ENCODE data around the gene NBAS.
"Not testable (repeated sequence)": the region's sequence is repeated elsewhere in the genome, so short reads cannot be mapped to it uniquely, and the experiment has no call there.

The NBAS gene

DNA sequence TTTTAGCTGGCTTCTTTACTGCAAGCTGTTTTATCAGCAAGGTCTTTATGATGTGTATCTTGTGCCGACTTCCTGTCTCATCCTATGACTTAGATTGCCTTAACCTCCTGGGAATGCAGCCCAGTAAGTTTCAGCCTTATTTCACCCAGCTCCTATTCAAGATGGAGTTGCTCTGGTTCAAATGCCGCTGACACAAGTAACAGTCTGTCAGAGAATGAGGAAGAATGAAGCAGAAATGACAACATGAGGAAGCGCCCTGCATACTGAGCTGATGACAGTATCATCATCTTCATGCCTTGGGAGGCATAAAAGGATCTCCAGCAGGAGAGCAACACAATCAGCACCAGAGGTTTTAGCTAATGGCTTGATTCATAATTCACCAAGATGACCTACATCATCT lies 309.4 kb downstream of the NBAS start:
- DNase-seq, result no peak

DNA sequence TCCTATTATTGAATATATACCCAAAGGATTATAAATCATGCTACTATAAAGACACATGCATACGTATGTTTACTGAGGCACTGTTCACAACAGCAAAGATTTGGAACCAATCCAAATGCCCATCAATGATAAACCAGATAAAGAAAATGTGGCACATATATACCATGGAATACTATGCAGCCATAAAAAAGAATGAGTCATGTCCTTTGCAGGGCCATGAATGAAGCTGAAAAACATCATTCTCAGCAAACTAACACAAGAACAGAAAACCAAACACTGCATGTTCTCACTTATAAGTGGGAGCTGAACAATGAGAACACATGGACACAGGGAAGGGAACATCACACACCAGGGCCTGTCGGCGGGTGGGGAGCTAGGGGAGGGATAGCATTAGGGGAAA lies 310.2 kb downstream of the NBAS start:
- DNase-seq, result not testable (repeated sequence)

DNA sequence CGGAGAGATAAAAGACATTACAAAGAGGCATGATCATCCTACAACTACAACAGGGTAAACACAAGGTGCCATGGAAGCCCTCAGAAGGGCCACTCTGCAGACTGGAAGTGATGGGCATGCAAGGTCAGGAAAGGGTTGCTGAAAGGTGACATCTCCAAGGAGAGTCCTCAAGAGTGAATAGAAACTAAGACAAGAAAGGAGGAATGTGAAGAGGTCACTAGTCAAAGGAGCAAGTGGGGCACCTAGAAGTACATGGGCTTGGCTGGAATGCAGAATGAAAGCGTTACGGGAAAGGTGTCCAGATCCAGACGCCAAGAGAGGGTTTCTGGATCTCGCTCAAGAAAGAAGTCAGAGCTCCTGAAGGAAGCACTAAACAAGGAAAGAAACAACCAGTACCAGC lies 314.3 kb downstream of the NBAS start:
- DNase-seq, result no peak

DNA sequence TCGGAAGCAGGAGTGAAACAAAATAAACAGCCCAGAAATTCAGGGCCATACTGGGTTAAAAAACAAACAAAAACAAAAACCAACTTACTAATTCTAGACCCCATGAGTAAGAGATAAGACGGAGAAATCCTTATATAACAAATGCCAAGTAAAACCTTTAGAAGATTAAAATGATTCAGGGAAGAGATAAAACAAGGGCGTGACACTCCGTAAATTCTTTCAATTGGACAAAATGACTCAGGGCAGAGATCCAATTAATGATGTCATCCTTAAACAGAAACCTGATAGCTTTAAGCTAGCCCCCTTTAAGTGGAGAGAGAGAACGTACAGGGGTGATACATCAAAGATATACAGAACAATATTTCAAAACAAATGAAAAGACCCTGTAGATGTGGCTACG lies 317.4 kb downstream of the NBAS start:
- DNase-seq, result no peak

DNA sequence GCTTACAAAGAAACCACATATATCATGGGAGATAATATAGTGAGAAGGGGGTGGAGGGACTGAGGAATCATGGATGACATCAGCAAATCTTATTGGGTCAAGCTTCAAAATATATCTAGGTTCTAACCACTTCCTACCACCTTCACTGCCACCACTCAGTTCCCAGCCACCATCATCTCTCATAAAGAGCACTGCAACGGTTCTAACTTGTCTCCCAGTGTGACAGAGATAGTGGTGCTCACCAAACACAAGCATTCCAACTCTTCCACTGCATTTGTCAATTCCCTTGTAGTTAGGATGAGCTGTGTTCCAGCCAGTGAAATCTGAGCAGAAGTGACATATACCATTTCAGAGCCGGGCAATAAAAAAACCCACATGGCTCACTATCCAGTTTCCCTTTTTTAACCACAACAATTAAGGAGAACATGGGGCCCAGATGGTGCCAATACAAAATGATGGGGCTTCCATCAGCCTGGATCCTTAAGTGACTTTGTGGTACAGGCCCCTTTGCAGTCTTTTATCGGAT lies 318.1 kb downstream of the NBAS start:
- DNase-seq, result peak in 1 of 5 experiments; percentile 38

DNA sequence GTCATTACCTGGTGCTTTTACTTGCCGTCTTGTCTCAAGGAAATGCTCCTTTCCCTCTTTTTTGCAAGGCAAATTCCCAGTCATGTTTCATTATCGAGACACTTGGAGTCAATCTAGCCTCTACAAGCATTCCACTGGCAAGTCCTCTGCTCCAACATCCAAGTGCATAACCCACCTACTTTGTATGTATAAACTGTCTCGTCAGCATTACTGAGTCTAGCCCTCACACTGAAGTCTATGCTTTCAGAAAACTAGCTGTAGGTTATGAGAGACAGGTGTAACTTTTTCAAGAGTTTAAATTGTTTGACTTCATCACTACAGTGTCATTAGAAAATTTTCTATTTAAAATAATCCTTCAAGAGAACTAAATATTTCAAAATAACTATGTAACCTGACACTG lies 319.2 kb downstream of the NBAS start:
- no peak for DNase-seq

DNA sequence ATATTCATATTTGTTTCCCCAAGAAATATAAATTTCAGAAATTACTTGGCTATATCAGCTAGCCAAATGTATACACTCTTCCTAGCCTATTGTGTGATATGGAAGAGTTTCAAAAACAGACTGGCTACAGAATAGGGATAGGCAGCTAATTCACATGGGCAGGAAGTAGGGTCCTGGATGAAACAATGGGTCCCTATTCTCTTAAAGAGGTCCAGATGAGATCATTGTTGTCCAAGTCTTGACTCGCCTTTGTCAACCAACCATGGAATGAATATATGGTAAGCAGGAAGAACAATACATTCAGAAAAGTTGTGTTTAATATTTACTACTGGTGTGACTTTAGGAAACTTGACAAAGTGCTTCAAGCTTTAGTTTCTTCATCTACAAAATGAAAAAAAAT lies 319.9 kb downstream of the NBAS start:
- DNase-seq, result no peak

DNA sequence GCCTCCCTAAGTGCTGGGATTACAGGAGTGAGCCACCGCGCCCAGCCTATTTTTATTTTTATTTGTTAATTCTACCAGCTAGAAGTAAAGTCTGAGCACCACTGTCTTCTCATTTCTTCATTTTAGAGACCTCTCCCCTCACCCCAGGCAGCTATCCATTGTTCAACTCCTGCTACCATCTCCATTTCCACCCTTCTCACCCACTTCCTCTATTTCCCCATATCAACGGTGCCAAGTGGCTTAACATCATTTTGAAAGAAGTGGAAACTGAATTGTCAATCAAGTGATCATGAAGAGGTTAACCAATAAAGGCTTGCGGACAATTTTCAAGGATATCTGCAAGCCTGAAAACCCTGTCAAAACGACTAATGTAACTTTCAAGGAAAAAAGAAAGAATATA lies 323.1 kb downstream of the NBAS start:
- no peak for DNase-seq

DNA sequence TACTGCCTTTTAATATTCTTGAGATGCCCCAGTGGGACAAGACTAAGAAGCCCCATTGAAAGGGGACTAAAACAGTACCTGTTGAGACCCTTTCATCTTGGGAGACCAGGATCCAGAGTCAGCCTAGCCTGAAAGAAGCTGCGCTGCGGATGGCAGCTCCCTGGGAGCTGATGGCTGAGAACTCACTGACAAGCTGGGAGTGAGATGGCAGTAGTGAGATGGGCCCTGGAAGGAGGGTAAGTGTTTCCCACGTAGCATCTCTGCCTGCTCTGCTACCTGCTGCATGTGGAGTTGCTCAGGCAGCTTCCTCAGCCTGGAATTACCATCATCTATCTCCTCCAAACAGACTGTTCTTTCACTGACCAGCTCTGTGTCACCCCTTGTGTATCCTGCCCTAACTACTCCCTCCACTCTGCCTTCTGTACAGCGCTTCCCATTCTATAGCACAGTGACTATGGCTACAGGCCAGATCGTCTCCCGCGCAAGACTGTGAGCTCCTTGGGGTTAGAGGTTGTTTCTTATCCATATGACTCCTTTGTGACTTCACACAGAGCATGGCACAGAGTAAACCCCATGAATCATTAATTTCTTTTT lies 330.4 kb downstream of the NBAS start:
- DNase-seq, result no peak

DNA sequence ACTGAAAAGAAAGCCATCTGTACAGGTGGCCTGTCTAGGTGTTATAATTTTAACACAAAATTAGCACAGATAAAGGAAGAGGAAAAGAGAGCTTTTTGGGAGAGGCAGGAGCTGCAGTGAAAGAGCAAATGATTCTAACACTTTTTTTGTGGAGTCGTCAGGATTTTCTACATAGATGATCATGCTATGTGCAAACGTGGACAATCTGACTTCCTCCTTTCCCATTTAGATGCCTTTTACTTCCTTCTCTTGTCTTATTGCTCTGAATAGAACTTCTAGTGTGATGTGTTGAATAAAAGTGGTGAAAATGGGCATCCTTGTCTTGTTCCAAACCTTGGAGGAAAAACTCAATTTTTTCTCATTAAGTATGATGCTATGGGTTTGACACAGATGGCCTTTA lies 334.5 kb downstream of the NBAS start:
- DNase-seq, result no peak

DNA sequence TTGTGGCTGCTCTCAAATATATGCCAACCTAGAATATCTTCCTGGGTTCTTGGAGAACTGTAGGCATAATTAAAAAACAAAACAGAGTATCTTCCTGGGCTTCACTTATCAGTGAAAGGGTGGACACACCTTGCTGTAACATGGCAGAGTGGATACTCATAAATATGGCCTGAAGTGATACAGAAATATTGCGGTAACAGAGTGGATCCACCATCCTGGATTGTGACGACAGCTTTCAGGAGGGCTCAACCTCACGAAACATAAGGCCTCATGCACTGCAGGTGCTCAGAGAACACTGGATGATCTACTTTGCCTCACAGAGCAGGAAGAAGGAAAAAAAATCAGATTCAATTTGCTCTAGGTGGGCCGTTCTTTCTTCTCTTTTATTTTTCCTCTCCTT lies 336.0 kb downstream of the NBAS start:
- DNase-seq, result no peak

DNA sequence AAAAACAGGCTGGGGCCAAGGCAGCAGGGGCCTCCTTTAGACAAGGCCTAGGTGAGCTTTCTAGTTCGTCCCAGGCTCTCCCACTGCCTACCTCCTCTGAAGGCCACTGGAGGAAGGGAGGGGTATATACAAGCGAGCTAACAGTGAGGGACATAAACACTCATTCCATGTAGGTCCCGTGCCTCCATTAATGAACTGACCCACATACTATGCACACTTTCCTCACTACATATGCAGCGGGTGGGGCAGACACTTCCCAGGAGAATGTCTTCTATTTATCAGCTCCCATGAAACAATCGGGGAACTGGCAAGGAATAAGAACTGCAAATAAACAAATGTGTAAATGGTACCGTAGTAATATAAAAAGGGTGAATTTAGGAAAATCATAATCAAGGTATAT lies 336.5 kb downstream of the NBAS start:
- DNase-seq, result no peak

DNA sequence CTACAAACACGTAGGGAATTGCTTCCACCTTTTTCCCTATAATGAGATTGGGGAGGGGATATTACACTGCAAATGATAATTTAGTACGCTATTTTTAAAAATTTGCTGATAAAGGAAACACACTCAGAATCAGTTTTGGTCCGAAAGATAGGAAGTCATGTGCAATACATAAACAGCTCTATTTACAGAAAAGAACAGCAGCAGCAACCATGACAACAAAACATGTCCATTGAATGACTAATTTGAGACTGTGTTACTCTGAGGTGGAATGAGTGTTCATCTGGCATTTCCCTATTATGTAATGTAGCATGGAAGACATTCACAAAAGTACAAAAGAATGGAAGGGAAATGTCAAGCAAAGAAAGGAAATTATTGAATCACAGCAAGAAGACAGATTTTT lies 337.2 kb downstream of the NBAS start:
- peak in 1 of 5 experiments; percentile 16 for DNase-seq

DNA sequence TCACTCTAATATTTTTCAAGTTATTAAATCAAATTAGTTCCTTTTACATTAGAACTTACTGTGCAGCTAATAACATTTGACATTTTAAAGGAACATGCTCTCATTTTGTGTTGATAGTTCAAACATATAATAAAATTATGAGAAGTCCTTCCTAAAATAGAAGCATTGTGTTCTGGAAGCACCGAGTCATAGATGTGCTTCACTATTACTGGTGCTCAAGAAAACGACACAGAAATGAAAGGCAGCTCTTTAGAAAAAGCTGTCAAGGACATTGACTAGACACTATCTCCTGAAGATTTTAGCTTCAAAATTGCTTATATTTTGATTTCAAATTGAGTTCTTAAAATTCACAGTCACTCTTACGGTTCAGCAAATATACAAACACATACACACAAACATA lies 338.3 kb downstream of the NBAS start:
- DNase-seq, result no peak

DNA sequence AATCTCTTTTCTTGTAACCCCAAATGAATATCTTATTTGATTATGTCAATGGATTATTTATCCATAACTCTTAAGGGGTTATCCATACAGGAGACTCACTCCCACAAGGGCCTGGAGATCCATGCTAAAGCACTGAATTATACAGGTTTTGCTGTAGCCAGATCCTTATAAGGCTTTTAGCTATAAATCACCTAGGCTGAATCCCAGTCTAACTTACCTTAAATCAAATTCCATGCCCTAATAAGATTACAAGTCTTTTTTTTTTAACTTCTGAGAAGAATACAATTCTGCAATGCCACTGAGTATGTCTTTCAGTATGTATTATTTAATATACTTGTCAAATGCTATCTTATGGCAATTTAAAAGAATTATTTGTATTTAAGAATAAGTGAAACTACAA lies 340.5 kb downstream of the NBAS start:
- DNase-seq, result no peak

DNA sequence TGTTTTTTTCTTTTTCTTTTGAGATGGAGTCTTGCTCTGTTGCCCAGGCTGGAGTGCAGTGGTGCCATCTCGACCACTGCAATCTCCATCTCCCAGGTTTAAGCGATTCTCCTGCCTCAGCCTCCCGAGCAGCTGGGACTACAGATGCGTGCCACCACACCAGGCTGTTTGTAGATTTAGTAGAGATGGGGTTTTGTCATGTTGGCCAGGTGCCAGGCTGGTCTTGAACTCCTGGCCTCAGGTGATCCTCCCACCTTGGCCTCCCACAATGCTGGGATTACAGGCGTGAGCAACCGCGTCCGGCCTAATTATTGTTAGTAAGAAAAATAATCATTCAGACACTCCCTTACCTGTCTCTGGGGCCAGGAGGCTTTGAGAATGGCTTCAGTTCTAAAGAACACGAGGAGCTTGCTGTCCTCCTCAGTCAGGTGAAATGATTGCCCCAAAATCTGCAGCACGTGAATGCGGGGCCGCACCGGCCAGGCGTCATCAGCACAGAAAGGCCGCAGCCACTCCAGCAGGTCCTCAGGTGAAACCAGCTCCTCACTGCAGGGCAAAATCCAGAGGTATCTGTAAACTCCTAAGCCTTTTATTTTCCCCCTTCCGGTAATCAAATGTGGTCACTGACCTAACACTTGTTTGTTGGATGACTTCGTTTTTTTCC lies 342.6 kb downstream of the NBAS start:
- no peak for DNase-seq

DNA sequence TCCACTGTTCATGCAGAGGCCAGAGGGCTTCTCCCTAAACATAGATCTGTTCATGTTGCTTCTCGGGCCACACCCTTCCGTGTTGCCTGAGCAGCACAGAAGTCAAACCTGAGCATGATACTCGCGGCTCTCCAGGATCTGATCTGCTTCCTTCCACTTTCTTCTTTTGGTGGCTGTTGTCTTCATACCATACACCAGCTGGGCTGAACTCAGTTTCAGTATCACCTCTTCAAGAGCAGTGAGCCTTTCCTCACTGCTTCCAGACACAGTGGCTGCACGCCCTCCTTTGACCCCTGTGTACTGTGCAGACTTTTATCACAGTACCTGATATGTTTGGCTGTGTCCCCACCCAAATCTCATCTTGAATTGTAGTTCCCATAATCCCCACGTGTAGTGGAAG lies 348.9 kb downstream of the NBAS start:
- no peak for DNase-seq

DNA sequence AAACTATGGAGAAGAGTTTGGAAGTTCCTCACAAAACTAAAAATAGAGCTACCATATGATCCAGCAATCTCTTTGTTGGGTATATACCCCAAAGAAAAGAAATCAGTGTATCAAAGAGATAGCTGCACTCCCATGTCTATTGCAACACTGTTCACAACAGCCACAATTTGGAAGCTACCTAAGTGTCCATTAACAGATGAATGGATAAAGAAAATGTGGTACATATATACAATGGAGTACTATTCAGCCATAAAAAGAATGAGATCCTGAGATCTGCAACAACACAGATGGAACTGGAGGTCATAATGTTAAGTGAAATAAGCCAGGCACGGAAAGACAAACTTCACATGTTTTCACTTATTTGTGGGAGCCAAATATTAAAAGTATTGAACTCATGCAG lies 350.6 kb downstream of the NBAS start:
- DNase-seq, result not testable (repeated sequence)

DNA sequence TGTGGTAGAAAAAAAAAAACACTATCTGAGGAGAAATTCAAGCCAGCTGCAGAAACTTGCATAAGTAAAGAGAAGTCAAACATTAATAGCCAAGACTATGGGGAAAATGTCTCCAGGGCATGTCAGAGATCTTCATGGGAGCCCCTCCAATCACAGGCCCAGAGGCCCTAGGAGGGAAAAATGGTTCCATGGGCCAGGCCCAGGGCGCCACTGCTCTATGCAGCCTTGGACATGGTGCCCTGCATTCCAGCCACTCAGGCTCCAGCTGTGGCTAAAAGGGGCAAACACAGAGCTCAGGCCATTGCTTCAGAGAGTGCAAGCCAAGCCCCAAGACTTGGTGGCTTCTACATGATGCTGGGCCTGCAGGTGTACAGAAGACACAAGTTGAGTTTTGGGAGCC lies 354.7 kb downstream of the NBAS start:
- no peak for DNase-seq

DNA sequence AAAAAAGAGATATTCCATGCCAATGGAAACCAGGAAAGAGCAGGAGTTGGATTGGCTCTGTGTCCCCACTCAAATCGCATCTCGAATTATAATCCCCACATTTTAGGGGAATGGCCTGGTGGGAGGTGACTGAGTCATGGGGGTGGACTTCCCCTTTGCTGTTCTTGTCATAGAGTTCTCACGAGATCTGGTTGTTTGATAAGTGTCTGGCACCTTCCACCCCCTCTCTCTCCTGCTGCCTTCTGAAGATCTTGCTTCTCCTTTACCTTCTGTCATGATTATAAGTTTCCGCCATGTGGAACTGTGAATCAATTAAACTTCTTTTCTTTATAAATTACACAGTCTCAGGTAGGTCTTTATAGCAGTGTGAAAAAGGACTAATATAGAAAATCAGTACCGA lies 355.6 kb downstream of the NBAS start:
- peak in 1 of 5 experiments; percentile 31 for DNase-seq

DNA sequence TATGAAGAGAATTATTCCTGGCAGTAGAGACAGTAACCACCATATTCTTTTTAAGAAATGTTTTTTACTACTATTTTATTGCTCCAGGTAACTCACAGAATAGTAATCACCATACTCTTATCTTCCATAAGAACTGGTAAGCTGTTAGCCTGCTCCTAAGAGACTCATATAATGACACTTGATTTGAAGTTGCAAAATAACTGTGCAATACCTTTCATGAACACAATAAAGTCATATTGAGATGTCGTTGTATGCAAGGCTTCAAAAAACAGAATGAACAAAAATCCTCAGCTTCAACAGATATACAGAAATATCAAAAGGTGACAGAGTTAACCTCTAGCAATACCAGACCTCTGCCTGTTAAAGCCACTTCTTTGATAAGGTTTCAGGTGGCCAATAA lies 360.1 kb downstream of the NBAS start:
- DNase-seq, result no peak

DNA sequence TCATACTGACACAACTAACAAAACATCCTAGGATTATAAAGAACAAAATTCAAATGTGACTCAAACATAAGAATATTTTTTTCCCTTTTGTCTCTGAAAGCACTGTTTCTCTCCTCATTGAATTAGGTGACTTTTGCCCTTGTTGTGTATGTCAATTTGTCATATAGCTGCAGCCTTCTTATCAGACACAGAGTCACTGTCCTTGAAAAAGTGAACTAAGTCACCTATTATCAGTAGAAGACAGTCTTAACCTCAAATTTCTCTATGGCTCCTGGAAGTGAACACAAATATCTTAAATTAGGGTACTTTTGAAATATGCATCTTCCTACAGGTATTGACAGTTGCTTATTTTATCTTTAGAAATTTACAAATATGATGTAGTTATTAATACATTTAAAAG lies 360.6 kb downstream of the NBAS start:
- DNase-seq, result no peak

DNA sequence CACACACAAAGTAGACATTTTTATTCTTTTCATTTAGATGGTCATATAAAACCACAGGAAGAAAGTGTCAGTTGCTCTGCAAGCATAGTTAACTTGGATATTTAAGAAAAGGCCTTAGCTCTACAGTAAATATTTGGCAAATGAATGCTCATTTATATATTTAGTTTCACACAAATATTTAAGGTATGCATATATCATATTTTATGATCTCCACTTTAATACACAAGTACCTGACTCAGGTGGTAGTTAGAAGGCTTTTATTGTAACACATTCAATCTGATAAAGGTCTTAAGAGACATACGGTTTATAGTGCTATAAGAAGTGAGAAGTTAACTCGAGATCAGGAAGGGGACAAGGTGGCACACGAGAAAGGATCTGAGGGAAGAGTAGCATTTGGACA lies 363.1 kb downstream of the NBAS start:
- DNase-seq, result no peak

DNA sequence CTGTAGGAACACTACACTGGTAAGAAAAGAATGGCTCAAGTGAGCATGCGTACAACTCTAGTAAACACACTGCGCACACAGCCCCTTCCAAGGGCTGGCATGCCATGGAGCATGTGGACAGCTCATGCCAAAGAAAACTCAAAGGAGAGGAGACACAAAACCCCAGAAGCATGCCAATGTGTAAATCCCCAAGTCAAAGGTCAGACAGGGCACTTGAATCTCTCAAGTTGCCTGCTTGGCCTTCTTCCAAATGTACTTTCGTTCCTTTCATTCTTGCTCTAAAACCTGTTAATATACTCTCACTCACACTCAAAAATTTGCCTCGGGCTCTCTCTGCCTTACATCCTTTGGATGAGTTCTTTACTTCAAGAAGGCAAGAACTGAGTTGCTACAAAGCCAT lies 365.3 kb downstream of the NBAS start:
- no peak for DNase-seq

DNA sequence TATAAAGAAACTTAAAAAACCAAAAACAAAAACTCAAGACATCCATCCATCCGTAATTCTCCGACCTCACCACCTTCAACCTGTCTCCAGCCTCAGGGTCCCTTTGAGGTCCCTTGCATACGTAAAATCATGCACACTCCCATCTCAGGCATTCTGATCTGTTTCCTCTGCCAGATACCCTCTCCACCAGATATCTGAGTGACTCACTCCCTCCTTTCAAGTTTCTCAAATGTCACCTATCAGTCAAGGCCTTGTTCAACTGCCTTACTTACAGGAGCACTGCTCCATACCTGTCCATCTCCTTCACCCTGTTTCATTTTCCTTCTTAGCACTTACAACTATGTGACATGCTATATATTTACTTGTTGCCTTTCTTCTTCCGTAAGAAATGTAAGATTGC lies 369.3 kb downstream of the NBAS start:
- no peak for DNase-seq
